Nephron progenitor cell (in vitro differentiated cells): ENCODE results near the gene NUP62.
"Not testable (repeated sequence)": the region's sequence is repeated elsewhere in the genome, so short reads cannot be mapped to it uniquely, and the experiment has no call there.

ENCODE experiments used
- DNase-seq: peaks from one replicate; pipeline ENCODE4 v3.0.0; 2021
- H3K27ac Mint-ChIP-seq: 2 replicates; pipeline ENCODE4 v1.8.0; 2021; ENCODE audit warnings: mild to moderate bottlenecking, moderate library complexity, mixed read lengths
- H3K27me3 Mint-ChIP-seq: 2 replicates; pipeline ENCODE4 v1.8.0; 2021; ENCODE audit warnings: mild to moderate bottlenecking, low read depth, mixed read lengths; ENCODE audit not compliant: poor library complexity
- H3K36me3 Mint-ChIP-seq: 2 replicates; pipeline ENCODE4 v1.8.0; 2021; ENCODE audit warnings: low read depth, mixed read lengths
- H3K4me1 Mint-ChIP-seq: 2 replicates; pipeline ENCODE4 v1.8.0; 2021; ENCODE audit warnings: mixed read lengths
- H3K4me3 Mint-ChIP-seq: 2 replicates; pipeline ENCODE4 v1.8.0; 2021; ENCODE audit warnings: mild to moderate bottlenecking, moderate library complexity, mixed read lengths
- H3K9me3 Mint-ChIP-seq: 2 replicates; pipeline ENCODE4 v1.8.0; 2021; ENCODE audit warnings: mild to moderate bottlenecking, moderate library complexity, mixed read lengths
- CTCF ChIP-seq: fragments of 200-600 bp; sonication (generic); IDR thresholded peaks from 2 replicates; pipeline ENCODE4 v1.5.0; 2021; ENCODE audit warnings: antibody characterized with exemption

Gene NUP62

GRCh38 chr19:49949742-49950589 lies 20.7 kb upstream of the NUP62 start:
- Mint-ChIP-seq H3K36me3 (no peaks in the 10 kb centered on the region), H3K27me3 (peaks cover 10% of the 10 kb centered on the region), H3K4me3 (peak overlapping the region; percentile 52), H3K4me1 (peaks cover 59% of the 10 kb centered on the region), H3K27ac (peak overlapping the region; percentile 70), H3K9me3 (peaks cover 3% of the 10 kb centered on the region)
- peak; percentile 34 for DNase-seq
- TF ChIP-seq CTCF, result no peak

GRCh38 chr19:49946415-49946814 lies 17.1 kb upstream of the NUP62 start:
- DNase-seq, result no peak
- H3K27me3 Mint-ChIP-seq, result peaks cover 16% of the 10 kb centered on the region
- H3K4me1 Mint-ChIP-seq, result peaks cover 32% of the 10 kb centered on the region
- no peak overlapping the region for H3K4me3 Mint-ChIP-seq
- no peak for TF ChIP-seq CTCF
- H3K36me3 Mint-ChIP-seq, result no peaks in the 10 kb centered on the region
- H3K9me3 Mint-ChIP-seq, result no peaks in the 10 kb centered on the region
- no peak overlapping the region for H3K27ac Mint-ChIP-seq

GRCh38 chr19:49944567-49944966 lies 15.3 kb upstream of the NUP62 start:
- not testable (repeated sequence) for H3K4me3 Mint-ChIP-seq, H3K9me3 Mint-ChIP-seq, DNase-seq, H3K27ac Mint-ChIP-seq, H3K36me3 Mint-ChIP-seq
- H3K27me3 Mint-ChIP-seq, result peaks cover 16% of the 10 kb centered on the region
- H3K4me1 Mint-ChIP-seq, result peaks cover 26% of the 10 kb centered on the region

GRCh38 chr19:49940482-49940791 lies 11.1 kb upstream of the NUP62 start:
- H3K27me3 Mint-ChIP-seq, result peaks cover 23% of the 10 kb centered on the region
- no peak for DNase-seq
- no peak overlapping the region for H3K27ac Mint-ChIP-seq
- H3K9me3 Mint-ChIP-seq, result no peaks in the 10 kb centered on the region
- no peak for TF ChIP-seq CTCF
- H3K4me3 Mint-ChIP-seq, result no peak overlapping the region
- H3K36me3 Mint-ChIP-seq, result no peaks in the 10 kb centered on the region
- peaks cover 17% of the 10 kb centered on the region for H3K4me1 Mint-ChIP-seq

GRCh38 chr19:49939721-49940481 lies 10.6 kb upstream of the NUP62 start:
- Mint-ChIP-seq H3K27ac (no peak overlapping the region), H3K4me1 (peaks cover 17% of the 10 kb centered on the region), H3K27me3 (peaks cover 27% of the 10 kb centered on the region), H3K36me3 (no peaks in the 10 kb centered on the region), H3K9me3 (no peaks in the 10 kb centered on the region), H3K4me3 (no peak overlapping the region)
- no peak for TF ChIP-seq CTCF
- no peak for DNase-seq

- Mint-ChIP-seq H3K27me3 (peaks cover 27% of the 10 kb centered on the region), H3K4me3 (no peak overlapping the region), H3K27ac (no peak overlapping the region), H3K36me3 (peaks cover 2% of the 10 kb centered on the region), H3K4me1 (peaks cover 17% of the 10 kb centered on the region), H3K9me3 (no peaks in the 10 kb centered on the region)
- no peak for DNase-seq
- no peak for TF ChIP-seq CTCF
Measured at GRCh38 chr19:49938662-49939061, 9.4 kb upstream of the NUP62 start.
